H1 (cell line): ENCODE results near the gene CELSR1. TPM values are rescaled to one million over a fixed set of nuclear protein-coding genes. Genes with fewer than 3 reads are reported as not detected.

Source experiments
- CREB1 ChIP-seq: IDR thresholded peaks from 2 replicates; pipeline ENCODE4 v1.6.1; 2012; ENCODE audit warnings: inconsistent platforms
- RFX5 ChIP-seq: IDR thresholded peaks from 2 replicates; pipeline ENCODE4 v1.6.1; 2011; ENCODE audit warnings: low read depth, low read length, improper control_type of control experiment, borderline replicate concordance
- SAP30 ChIP-seq: fragments of 300-600 bp; sonication (generic); IDR thresholded peaks from 2 replicates; pipeline ENCODE4 v1.7.1; 2012; ENCODE audit warnings: low read length, moderate library complexity, mild to moderate bottlenecking, inconsistent platforms; ENCODE audit not compliant: insufficient read depth, insufficient replicate concordance
- polyA plus RNA-seq, 7 experiments: library from polyadenylated mRNA; depleted of rRNA in 3 of 7; stranded (reverse) in 5 of 7; unstranded in 2 of 7; fragments of >200 nt in 5 of 7; fragments of 200-250 nt in 2 of 7; gene quantifications; 1 replicate in 5 of 7; 2 replicates in 1 of 7; 4 replicates in 1 of 7; pipeline versions ENCODE4 v1.2.1 to v1.2.3, GENCODE V29; 2011 to 2013; ENCODE audit warnings: missing spikeins in 2 of 7, mixed read lengths in 2 of 7
- total RNA-seq: library from RNA; stranded (reverse); fragmentation: NEBNext Ultra II Directional; extraction: Animal tissue kit (Norgen Biotek cat#: 25700); gene quantifications from 2 replicates; pipeline ENCODE4 v1.2.1, GENCODE V29; 2021

Gene CELSR1
- total and polyA plus RNA-seq, 2 of the 8 experiments (the other 6 are each of a cell fraction or from before 2014, with no cell fraction given) = 9.0 to 12.4 TPM

DNA sequence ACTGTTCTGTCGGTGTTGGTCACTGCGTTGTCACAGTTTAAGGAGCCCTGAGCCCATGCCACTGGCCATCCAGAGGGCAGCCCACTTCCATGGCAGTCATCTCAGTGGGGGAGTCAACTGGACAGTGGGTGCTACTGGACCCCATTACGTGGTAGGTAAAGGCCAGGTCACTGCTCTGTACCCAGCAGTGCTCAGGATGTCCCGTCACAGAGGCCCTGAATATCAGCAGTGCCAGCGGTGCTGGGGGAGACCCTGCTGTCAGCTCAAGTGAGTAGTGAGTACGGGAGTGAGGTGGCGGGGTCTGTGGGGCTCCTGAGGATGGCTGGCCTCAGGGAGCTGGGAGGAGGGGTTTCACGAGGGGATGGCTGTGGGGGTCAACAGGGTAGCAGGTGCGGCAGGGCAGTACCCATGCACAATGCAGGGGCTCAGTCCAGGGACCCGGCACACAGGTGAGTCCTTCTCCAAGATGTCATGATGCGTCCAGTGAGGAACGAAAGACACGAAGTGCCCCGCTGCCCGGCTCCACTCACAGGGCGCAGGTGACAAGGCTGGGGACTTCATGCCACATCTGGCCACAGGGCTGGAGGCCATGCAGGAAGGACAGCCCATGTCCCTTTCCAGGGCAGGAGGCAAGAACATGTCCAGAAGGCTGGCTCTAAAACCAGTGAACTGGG is 27.9 kb downstream of the CELSR1 start (continued):
- no peak for TF ChIP-seq RFX5
- no peak for TF ChIP-seq SAP30
- no peak for TF ChIP-seq CREB1
- TF ChIP-seq, all 59 proteins: peak for 0
